Ishikawa (cell line): ENCODE data around the gene STT3A.

Experiments used
- CEBPB ChIP-seq: IDR thresholded peaks from 2 replicates; pipeline ENCODE4 v1.6.1; 2012
- CREB1 ChIP-seq: IDR thresholded peaks from 2 replicates; pipeline ENCODE4 v1.6.1; 2012; ENCODE audit warnings: low read depth
- EGR1 ChIP-seq: IDR thresholded peaks from 2 replicates; pipeline ENCODE4 v1.6.1; 2012
- EP300 ChIP-seq: IDR thresholded peaks from 2 replicates; pipeline ENCODE4 v1.6.1; 2012; ENCODE audit warnings: borderline replicate concordance
- FOXM1 ChIP-seq: IDR thresholded peaks from 2 replicates; pipeline ENCODE4 v1.6.1; 2012; ENCODE audit warnings: low read depth, borderline replicate concordance
- NFIC ChIP-seq: IDR thresholded peaks from 2 replicates; pipeline ENCODE4 v1.6.1; 2012
- RAD21 ChIP-seq: IDR thresholded peaks from 2 replicates; pipeline ENCODE4 v1.6.1; 2012; ENCODE audit warnings: low read depth
- TAF1 ChIP-seq: IDR thresholded peaks from 2 replicates; pipeline ENCODE4 v1.6.1; 2012; ENCODE audit warnings: low read depth, mild to moderate bottlenecking
- TCF12 ChIP-seq: IDR thresholded peaks from 2 replicates; pipeline ENCODE4 v1.6.1; 2012; ENCODE audit warnings: low read depth
- TEAD4 ChIP-seq: IDR thresholded peaks from 2 replicates; pipeline ENCODE4 v1.6.1; 2012
- YY1 ChIP-seq: IDR thresholded peaks from 2 replicates; pipeline ENCODE4 v1.6.1; 2012; ENCODE audit warnings: low read depth
- ZBTB7A ChIP-seq: IDR thresholded peaks from 2 replicates; pipeline ENCODE4 v1.6.1; 2012; ENCODE audit warnings: low read depth
- TF ChIP-seq, protein P1 (sequence below): IDR thresholded peaks from 2 replicates; pipeline ENCODE4 v1.6.1; 2012
- TF ChIP-seq, protein P2 (sequence below): IDR thresholded peaks from 2 replicates; pipeline ENCODE4 v1.6.1; 2012; ENCODE audit warnings: low read depth, mild to moderate bottlenecking
- TF ChIP-seq, protein P3 (sequence below): IDR thresholded peaks from 2 replicates; pipeline ENCODE4 v1.6.1; 2012

Gene STT3A

DNA sequence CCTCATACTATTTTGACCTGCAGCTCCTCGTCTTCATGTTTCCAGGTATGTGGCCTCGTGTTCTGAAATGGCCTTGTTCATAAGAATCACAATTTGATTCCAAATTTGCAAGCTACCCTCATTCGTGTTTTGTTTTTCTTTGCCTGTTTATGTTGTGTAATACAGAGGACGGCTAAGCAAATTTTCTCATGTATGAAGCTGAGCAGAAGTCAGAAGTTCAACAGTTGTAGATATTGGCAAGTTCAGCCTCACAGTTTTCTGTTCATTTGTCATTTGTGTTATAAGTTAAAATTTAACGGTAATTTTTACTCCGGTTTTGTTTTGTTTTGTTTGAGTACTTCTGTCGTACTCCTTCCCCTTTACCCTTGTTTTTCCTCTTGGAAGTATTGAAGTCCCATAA is 16.9 kb downstream of the STT3A start:
- TF ChIP-seq, protein P1, sequence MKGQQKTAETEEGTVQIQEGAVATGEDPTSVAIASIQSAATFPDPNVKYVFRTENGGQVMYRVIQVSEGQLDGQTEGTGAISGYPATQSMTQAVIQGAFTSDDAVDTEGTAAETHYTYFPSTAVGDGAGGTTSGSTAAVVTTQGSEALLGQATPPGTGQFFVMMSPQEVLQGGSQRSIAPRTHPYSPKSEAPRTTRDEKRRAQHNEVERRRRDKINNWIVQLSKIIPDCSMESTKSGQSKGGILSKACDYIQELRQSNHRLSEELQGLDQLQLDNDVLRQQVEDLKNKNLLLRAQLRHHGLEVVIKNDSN, result no peak
- TF ChIP-seq EGR1, result no peak

DNA sequence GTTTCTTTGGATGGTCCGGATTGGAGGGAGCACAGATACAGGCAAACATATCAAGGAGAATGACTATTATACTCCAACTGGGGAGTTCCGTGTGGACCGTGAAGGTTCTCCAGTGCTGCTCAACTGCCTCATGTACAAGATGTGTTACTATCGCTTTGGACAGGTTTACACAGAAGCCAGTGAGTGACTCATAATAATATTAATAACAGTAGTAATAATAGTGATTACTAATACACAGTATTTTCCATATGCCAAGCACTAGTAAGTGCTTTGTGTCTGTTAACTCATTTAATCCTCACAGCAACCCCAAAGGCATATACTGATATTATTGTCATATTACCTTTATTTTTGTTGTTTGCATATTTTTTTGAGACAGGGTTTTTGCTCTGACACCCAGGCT is 25.7 kb downstream of the STT3A start:
- TF ChIP-seq, protein P1, result no peak
- no peak for TF ChIP-seq YY1
- TF ChIP-seq, protein P2, sequence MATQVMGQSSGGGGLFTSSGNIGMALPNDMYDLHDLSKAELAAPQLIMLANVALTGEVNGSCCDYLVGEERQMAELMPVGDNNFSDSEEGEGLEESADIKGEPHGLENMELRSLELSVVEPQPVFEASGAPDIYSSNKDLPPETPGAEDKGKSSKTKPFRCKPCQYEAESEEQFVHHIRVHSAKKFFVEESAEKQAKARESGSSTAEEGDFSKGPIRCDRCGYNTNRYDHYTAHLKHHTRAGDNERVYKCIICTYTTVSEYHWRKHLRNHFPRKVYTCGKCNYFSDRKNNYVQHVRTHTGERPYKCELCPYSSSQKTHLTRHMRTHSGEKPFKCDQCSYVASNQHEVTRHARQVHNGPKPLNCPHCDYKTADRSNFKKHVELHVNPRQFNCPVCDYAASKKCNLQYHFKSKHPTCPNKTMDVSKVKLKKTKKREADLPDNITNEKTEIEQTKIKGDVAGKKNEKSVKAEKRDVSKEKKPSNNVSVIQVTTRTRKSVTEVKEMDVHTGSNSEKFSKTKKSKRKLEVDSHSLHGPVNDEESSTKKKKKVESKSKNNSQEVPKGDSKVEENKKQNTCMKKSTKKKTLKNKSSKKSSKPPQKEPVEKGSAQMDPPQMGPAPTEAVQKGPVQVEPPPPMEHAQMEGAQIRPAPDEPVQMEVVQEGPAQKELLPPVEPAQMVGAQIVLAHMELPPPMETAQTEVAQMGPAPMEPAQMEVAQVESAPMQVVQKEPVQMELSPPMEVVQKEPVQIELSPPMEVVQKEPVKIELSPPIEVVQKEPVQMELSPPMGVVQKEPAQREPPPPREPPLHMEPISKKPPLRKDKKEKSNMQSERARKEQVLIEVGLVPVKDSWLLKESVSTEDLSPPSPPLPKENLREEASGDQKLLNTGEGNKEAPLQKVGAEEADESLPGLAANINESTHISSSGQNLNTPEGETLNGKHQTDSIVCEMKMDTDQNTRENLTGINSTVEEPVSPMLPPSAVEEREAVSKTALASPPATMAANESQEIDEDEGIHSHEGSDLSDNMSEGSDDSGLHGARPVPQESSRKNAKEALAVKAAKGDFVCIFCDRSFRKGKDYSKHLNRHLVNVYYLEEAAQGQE, result no peak
- TF ChIP-seq NFIC, result no peak
- no peak for TF ChIP-seq FOXM1
- no peak for TF ChIP-seq ZBTB7A
- no peak for TF ChIP-seq RAD21
- TF ChIP-seq TEAD4, result no peak
- no peak for TF ChIP-seq TAF1
- no peak for TF ChIP-seq TCF12
- no peak for TF ChIP-seq CEBPB
- TF ChIP-seq, protein P3, sequence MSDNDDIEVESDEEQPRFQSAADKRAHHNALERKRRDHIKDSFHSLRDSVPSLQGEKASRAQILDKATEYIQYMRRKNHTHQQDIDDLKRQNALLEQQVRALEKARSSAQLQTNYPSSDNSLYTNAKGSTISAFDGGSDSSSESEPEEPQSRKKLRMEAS, result no peak
- no peak for TF ChIP-seq CREB1
- no peak for TF ChIP-seq EGR1
- TF ChIP-seq EP300, result no peak

DNA sequence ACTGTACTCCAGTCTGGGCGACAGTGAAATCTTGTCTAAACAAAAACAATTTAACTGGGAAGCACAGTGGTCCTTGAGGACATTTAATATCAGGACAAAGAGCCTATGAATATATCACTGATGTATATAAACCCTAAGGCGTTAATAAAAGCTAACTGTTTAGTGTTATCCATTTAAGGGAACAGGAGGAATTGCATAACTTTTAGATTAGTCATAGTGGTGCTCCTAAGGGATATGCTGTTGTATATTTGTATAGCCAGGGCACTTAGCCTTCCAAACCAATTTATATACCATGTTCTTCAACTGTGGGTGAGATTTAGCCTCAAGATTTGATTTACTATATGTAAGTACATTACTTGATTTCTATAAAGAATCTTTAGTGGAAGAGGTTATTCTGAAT is 29.3 kb downstream of the STT3A start:
- TF ChIP-seq NFIC (no peak), RAD21 (no peak), TCF12 (no peak)
- TF ChIP-seq, protein P1, result no peak

DNA sequence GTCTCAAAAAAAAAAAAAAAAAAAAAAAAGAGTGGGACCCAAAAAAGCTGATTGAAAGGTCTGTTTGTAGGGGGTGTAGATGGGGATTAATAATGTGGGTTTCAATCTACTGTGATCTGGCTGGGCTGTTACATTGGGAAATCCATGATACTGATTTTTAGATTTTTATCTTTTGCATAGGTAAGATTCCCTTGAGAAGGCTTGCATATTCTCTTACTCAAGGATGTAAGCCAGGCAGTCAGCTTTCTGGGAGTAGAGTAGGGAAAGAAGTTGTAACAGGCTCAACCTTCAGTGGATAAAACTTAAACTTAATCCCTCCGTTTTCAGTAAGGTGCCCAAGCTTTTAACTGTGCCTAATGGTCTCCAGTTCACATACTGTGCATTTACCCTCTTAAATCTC is 30.4 kb downstream of the STT3A start:
- TF ChIP-seq, protein P2, result no peak
- TF ChIP-seq TEAD4 (no peak), FOXM1 (no peak), CEBPB (no peak), EP300 (no peak), ZBTB7A (no peak), YY1 (no peak), TAF1 (no peak), TCF12 (no peak), NFIC (no peak), CREB1 (no peak), EGR1 (no peak)
- TF ChIP-seq, protein P3, result no peak
- TF ChIP-seq, protein P1, result no peak

DNA sequence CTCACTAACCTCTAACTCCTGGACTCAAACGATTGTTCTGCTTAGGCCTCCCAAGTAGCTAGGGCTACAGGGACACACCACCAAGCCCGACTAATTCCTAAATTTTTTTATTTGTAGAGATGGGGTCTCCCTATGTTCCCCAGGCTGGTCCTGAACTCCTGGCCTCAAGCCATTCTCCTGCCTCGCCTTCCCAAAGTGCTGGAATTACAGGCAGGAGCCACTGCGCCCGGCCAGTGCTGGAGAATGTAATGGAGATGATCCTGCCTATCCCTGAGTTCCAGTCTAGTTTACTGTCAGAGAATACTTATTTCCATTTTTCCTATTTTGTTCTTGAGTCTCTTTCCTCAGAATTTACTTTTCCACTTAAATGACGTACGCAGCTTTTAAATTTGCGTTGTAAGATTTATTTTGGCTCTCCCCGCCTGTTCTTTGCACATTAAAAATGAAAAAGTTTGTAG is 32.1 kb downstream of the STT3A start, which contains the start of gene CHEK1:
TSS of gene CHEK1 (plus strand) at position 408 of the 458 bp plus-strand sequence. CDS start 1,606 bp downstream, outside the sequence.
- TF ChIP-seq FOXM1 (no peak), ZBTB7A (no peak), TEAD4 (no peak), TCF12 (no peak)

DNA sequence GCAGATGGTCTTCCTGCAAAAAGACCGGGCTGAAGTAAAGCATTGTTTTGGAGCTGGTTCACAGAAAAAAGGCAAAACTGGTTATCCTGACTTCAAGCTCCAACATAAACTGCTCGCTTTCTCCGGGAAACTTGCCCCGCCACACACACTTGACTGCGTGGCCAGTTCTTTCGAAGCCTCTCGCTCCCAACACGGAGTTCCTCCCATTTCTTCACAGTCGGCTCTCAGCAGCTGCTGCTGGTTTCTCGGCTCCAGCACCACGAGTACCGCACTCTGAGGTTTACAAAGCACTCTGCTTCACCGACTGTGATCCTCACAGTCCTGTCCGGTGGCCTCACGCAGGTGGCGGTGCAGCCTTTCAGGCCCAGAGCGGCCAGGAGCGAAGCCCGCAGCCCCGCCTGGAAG is 32.6 kb downstream of the STT3A start:
- TF ChIP-seq TAF1 (no peak), EGR1 (no peak), ZBTB7A (no peak), FOXM1 (no peak), CREB1 (no peak)
- TF ChIP-seq, protein P2, result no peak
- TF ChIP-seq, protein P3, result peak; percentile 91
- TF ChIP-seq, protein P1, result no peak
